Fibroblast of mammary gland (primary cell): ENCODE data around the gene SLC43A3.

Experiments used
- DNase-seq: peaks from one replicate; pipeline ENCODE4 v3.0.0-alpha.2; 2010; ENCODE audit warnings: low read depth
- H3K4me3 ChIP-seq: 2 replicates; pipeline ENCODE4 v1.5.1; 2011; ENCODE audit warnings: low read depth, mild to moderate bottlenecking, low read length, moderate library complexity; ENCODE audit not compliant: control insufficient read depth
- CTCF ChIP-seq: conservative IDR thresholded peaks from 2 replicates; pipeline ENCODE4 v1.5.1; 2011; ENCODE audit warnings: low read depth, low read length, inconsistent platforms; ENCODE audit not compliant: control insufficient read depth, insufficient read depth

Gene SLC43A3

GRCh38 chr11:57358991-57359390, 67.9 kb downstream of the SLC43A3 start:
- TF ChIP-seq CTCF: no peak
- no peak for DNase-seq
- no peak overlapping the region for H3K4me3 ChIP-seq

GRCh38 chr11:57358543-57358961, 68.4 kb downstream of the SLC43A3 start:
- DNase-seq: peak; percentile 23
- no peak overlapping the region for H3K4me3 ChIP-seq
- no peak for TF ChIP-seq CTCF

- TF ChIP-seq CTCF: no peak
- H3K4me3 ChIP-seq: no peak overlapping the region
- peak; percentile 26 for DNase-seq
Measured at GRCh38 chr11:57357856-57358255, 69.1 kb downstream of the SLC43A3 start.

- no peak overlapping the region for H3K4me3 ChIP-seq
- no peak for TF ChIP-seq CTCF
- no peak for DNase-seq
Measured at GRCh38 chr11:57357310-57357709, 69.6 kb downstream of the SLC43A3 start.
